LNCAP (cell line): ENCODE measurements around the gene DHRSX.

ENCODE experiments used
- TF ChIP-seq, protein P1 (sequence below): fragments of 450-650 bp; IDR thresholded peaks from 2 replicates; pipeline ENCODE4 v1.5.1; 2017; ENCODE audit warnings: mild to moderate bottlenecking

The DHRSX gene, protein sequence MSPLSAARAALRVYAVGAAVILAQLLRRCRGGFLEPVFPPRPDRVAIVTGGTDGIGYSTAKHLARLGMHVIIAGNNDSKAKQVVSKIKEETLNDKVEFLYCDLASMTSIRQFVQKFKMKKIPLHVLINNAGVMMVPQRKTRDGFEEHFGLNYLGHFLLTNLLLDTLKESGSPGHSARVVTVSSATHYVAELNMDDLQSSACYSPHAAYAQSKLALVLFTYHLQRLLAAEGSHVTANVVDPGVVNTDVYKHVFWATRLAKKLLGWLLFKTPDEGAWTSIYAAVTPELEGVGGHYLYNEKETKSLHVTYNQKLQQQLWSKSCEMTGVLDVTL

DNA sequence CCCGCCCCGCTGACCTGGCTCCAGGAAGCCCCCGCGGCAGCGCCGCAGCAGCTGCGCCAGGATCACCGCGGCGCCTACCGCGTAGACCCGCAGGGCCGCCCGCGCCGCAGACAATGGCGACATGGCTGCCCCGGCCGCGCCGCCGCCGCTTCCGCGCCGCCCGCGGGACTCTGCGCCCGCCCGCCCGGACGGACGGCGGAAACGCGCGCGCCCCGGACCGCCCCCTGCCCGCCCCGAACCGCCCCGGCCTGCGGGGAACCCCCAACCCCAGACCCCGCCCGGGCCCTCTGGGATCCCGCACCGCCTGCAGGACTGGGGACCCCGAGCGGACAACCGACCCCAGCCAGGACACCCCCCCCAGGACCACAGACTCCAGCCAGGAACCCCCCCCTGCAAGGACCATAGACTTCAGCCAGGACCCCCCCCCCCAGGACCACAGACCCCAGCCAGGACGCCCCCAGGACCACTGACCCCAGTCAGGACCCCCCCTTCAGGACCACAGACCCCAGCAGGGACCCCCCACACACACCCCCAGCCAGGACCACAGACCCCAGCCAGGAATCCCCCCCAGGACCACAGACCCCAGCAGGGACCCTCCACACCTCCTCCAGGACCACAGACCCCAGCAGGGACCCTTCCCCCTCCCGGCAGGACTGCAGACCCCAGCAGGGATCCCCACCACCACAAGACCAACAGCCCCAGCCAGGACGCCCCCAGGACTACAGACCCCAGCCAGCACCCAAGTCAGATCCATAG, at the start of gene DHRSX, which contains the start of gene ZBED1:
Gene DHRSX, minus strand, starts transcription at position 174 of the 756 bp plus-strand sequence. Its CDS starts 51 bp downstream, at position 123.
Gene ZBED1, minus strand, starts transcription at position 174 of the 756 bp plus-strand sequence. CDS start 10,257 bp downstream, outside the sequence.
- TF ChIP-seq, protein P1, sequence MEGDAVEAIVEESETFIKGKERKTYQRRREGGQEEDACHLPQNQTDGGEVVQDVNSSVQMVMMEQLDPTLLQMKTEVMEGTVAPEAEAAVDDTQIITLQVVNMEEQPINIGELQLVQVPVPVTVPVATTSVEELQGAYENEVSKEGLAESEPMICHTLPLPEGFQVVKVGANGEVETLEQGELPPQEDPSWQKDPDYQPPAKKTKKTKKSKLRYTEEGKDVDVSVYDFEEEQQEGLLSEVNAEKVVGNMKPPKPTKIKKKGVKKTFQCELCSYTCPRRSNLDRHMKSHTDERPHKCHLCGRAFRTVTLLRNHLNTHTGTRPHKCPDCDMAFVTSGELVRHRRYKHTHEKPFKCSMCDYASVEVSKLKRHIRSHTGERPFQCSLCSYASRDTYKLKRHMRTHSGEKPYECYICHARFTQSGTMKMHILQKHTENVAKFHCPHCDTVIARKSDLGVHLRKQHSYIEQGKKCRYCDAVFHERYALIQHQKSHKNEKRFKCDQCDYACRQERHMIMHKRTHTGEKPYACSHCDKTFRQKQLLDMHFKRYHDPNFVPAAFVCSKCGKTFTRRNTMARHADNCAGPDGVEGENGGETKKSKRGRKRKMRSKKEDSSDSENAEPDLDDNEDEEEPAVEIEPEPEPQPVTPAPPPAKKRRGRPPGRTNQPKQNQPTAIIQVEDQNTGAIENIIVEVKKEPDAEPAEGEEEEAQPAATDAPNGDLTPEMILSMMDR = no peak

DNA sequence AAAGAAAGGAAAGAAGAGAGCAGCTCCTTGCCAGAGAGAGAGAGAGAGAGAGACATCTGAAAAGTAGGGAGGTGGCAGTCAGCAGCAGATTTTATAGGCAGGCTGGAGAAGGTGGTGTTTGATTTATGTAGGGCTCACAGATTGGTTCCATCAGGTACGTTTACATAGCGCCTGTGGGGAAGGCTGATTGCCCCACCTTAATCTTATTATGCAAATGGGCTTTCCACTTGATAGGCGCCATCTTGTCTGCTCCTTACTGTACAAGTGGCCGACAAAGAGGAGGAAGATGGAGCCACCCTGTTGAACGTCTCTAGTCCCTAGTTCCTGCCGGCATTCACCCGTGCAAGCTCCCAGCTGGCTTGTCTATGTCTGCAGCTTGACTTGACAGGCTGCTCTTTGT, 49.1 kb upstream of the DHRSX start:
- TF ChIP-seq, protein P1 = no peak

DNA sequence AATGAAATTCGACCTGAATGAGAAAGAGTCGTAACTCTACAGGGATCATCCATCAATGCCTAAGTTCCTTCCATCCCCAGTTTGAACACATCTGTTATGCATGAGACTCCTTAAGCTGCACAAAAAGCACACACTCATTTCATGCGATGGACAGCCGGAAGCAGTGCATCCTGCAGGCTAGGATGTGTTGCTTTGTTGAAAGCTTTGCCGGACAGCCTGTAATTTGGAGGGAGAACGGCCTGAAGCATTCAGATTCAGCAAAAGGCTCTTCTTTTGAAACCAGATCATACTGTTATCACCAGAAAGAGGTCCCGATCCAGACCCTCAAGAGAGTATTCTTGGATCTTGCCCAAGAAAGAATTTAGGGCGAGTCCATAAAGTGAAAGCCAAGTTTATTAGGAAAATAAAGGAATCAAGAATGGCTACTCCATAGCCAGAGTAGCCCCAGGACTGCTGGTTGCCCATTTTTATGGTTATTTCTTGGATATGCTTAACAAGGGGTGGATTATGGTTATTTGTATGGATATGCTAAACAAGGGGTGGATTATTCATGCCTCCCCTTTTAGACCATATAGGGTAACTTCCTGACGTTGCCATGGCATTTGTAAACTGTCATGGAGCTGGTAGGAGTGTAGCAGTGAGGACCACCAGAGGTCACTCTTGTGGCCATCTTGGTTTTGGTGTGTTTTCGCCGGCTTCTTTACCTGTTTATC, 48.1 kb upstream of the DHRSX start:
- TF ChIP-seq, protein P1 = no peak

DNA sequence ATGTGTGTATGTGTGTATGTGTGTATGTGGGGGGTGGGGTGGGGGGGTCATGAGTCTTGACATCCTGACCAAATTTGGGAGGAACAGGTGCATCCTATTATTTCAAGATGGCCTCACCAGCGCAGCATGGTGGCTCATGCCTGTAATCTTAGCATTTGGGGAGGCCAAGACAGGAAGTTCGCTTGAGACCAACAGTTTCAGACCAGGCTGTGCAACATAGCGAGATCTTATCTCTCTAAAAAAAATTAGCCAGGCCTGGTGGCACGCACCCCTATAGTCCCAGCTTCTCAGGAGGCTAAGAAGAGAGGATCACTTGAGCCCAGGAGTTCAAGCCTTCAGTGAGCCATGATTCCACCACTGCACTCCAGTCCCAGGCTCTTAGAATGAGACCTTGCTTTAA, 47.0 kb upstream of the DHRSX start:
- TF ChIP-seq, protein P1 = no peak

DNA sequence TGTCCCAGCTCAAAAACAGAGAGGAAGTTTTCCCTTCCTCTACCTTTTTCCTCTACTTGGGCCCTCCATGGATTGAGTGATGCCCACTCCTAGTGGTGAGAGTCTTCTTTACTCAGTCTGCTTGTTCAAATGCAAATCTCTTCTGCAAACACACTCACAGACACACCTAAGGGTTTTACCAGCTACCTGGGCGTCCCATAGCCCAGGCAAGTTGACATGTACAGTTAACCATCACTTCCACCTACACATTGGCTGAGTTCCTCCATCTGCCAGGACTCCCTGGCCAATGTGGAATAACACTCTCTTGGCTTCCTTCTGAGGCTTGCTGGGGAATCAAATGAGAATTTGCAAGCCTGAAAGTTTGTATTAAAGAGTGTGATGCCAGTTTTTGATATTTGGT, 45.7 kb upstream of the DHRSX start:
- TF ChIP-seq, protein P1 = no peak

DNA sequence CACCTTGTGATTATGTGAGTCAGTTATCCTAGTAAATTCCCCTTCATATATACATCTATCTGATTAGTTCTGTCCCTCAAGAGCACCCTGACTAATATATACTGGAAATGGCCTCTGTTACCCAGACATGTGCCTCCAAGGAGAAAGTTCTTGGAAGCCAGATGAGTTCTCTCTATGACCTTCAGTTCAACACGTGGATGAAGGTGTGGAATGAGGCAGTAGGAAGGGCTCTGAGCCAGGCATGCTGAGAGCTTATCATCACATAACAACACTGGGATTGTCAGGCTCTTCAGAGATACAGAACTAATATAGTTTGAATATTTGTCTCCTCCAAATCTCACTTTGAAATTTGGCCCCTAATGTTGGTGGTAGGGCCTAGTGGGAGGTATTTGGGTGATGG, 44.4 kb upstream of the DHRSX start:
- TF ChIP-seq, protein P1 = no peak

DNA sequence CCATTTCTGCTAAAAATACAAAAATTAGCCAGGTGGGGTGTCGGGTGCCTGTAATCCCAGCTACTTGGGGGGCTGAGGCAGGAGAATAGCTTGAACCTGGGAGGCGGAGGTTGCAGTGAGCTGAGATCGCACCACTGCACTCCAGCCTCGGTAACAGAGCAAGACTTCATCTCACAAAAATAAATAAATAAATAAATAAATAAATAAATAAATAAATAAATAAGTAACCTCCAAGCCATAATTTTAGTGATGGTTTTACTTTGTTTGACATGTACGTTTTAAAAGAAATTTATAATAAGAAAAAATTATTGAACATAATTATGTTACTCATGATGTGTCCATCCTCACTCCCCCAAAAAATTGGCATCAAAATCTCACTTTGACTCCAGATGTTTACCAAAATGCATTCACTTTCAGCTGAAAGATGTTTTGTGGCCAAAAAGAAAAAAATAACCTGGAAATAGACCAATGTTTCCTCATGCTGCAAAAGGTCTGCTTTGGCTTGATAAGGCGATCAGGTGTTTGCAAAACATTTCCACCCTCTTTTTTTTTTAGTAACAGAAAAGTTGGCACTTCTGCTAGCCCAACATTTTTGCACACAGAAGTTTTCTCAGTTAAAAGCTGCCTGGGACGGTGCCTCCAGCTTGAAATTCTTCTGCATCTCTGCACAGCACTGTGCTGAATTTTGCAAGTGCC, 42.2 kb upstream of the DHRSX start:
- TF ChIP-seq, protein P1 = no peak
